NB4 (cell line): ENCODE results near the gene KCNRG.

Experiments
- CTCF ChIP-seq: IDR thresholded peaks from one replicate; pipeline ENCODE4 v1.5.1; 2012; ENCODE audit warnings: low read depth, low read length
- MYC ChIP-seq: IDR thresholded peaks from 2 replicates; pipeline ENCODE4 v1.6.1; 2011; ENCODE audit warnings: low read depth, low read length
- POLR2A ChIP-seq: IDR thresholded peaks from 2 replicates; pipeline ENCODE4 v1.6.1; 2011; ENCODE audit warnings: mild to moderate bottlenecking; ENCODE audit not compliant: insufficient read length; ENCODE audit errors: extremely low read depth

- TF ChIP-seq CTCF (no peak), POLR2A (no peak), MYC (no peak)
Observed at GRCh38 chr13:50033725-50034124, 18.5 kb downstream of the KCNRG start.
